Bronchial epithelial cell (primary cell): ENCODE results near the gene NLRC5. TPM values are rescaled to one million over a fixed set of nuclear protein-coding genes. Genes with fewer than 3 reads are reported as not detected.

Source experiments
- DNase-seq: peaks from one replicate; pipeline ENCODE4 v3.0.0-alpha.2; 2010; ENCODE audit warnings: low read depth
- FAIRE-seq: peaks from 2 replicates; lab custom pipeline; 2011; peaks lifted over from hg19 to GRCh38; lab: Jason Lieb, UNC
- H3K27me3 ChIP-seq: 2 replicates; pipeline ENCODE4 v1.5.1; 2011; ENCODE audit warnings: low read length; ENCODE audit not compliant: control insufficient read depth, insufficient read depth
- H3K36me3 ChIP-seq: 2 replicates; pipeline ENCODE4 v1.5.1; 2011; ENCODE audit warnings: low read length; ENCODE audit not compliant: control insufficient read depth, insufficient read depth
- H3K4me3 ChIP-seq: 2 replicates; pipeline ENCODE4 v1.5.1; 2011; ENCODE audit warnings: mild to moderate bottlenecking, low read depth, low read length, control low read depth
- total RNA-seq: library from RNA; depleted of rRNA; stranded (reverse); fragments of >200 nt; gene quantifications from 2 replicates; pipeline ENCODE4 v1.2.1, GENCODE V29; 2014
- TF ChIP-seq, protein P1 (sequence below): IDR thresholded peaks from 2 replicates; pipeline ENCODE4 v1.5.1; 2011; ENCODE audit warnings: mild to moderate bottlenecking, moderate library complexity, low read length, control low read depth, inconsistent platforms; ENCODE audit not compliant: insufficient read depth, severe bottlenecking

Gene NLRC5
- total RNA-seq, 1 donor from 2014 or later: 2.1 TPM

- no peak for FAIRE-seq
- H3K36me3 ChIP-seq: no peaks in the 10 kb centered on the region
- H3K4me3 ChIP-seq: no peak overlapping the region
- DNase-seq: peak; percentile 51
- TF ChIP-seq, protein P1, sequence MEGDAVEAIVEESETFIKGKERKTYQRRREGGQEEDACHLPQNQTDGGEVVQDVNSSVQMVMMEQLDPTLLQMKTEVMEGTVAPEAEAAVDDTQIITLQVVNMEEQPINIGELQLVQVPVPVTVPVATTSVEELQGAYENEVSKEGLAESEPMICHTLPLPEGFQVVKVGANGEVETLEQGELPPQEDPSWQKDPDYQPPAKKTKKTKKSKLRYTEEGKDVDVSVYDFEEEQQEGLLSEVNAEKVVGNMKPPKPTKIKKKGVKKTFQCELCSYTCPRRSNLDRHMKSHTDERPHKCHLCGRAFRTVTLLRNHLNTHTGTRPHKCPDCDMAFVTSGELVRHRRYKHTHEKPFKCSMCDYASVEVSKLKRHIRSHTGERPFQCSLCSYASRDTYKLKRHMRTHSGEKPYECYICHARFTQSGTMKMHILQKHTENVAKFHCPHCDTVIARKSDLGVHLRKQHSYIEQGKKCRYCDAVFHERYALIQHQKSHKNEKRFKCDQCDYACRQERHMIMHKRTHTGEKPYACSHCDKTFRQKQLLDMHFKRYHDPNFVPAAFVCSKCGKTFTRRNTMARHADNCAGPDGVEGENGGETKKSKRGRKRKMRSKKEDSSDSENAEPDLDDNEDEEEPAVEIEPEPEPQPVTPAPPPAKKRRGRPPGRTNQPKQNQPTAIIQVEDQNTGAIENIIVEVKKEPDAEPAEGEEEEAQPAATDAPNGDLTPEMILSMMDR: peak; percentile 80
- H3K27me3 ChIP-seq: no peaks in the 10 kb centered on the region
These were observed 24.9 kb upstream of the NLRC5 start for GRCh38 chr16:56964243-56965148.

GRCh38 chr16:56965149-56966092 lies 23.9 kb upstream of the NLRC5 start:
- TF ChIP-seq, protein P1: no peak
- FAIRE-seq (no peak), DNase-seq (no peak)
- no peaks in the 10 kb centered on the region for H3K27me3 ChIP-seq
- H3K36me3 ChIP-seq: no peaks in the 10 kb centered on the region
- no peak overlapping the region for H3K4me3 ChIP-seq

DNA sequence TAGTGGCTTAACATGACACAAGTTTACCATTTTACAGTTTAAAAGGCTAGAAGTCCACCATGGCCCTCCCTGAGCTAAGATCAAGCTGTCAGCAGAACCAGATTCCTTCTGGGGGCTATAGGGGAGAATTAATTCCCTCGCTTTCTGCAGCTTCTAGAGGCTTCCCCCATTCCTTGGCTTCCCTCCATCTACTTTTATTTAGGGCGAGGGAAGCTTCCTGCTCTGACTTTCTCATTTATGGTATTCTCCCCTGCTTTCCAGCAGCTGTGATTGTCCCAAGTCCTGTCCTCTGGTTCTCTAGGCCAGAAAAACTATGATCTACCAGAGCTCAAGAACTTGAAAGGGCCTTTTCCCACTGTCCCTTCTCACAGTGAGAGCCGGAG lies 23.3 kb upstream of the NLRC5 start:
- FAIRE-seq (no peak), DNase-seq (no peak)
- Histone ChIP-seq H3K27me3 (peaks cover 3% of the 10 kb centered on the region), H3K4me3 (no peak overlapping the region), H3K36me3 (no peaks in the 10 kb centered on the region)
- TF ChIP-seq, protein P1: no peak

DNA sequence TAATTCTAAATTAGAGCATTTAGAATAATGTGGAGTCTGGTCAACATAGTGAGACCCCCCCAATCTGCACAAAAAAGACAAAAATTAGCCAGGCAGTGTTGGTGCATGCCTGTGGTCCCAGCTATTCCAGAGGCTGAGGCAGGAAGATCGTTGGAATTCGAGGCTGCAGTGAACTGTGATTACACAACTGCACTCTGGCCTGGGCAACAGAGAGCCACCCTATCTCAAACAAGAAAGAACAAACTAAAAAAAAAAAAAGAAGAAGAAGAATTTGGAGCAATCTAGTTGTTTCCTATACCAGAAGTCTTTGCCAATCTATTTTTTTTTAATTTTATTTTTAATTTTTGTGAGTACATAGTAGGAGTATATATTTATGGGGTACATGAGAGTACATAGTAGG lies 21.6 kb upstream of the NLRC5 start:
- FAIRE-seq (no peak), DNase-seq (no peak)
- Histone ChIP-seq H3K27me3 (peaks cover 6% of the 10 kb centered on the region), H3K36me3 (no peaks in the 10 kb centered on the region), H3K4me3 (no peak overlapping the region)
- TF ChIP-seq, protein P1: no peak

DNA sequence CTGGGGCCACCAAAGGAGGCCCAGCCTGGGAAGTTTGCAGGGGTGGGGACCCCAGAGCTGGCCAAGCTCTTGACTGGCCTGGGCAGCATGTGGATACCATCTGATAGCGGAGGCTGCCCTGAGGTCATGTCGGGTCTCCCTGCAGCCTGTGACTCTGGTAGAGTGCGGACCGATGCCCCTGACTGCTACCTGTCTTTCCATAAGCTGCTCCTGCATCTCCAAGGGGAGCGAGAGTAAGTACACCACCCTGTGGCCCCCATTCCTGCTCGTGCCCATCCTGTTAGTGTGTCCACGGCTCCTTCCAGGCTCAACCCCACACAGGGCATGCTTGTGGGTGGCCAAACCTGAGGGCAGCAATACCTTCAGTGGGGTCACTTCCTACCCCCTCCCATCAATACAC lies 19.6 kb upstream of the NLRC5 start:
- H3K36me3 ChIP-seq: no peaks in the 10 kb centered on the region
- DNase-seq (no peak), FAIRE-seq (no peak)
- TF ChIP-seq, protein P1: no peak
- H3K27me3 ChIP-seq: peaks cover 6% of the 10 kb centered on the region
- H3K4me3 ChIP-seq: no peak overlapping the region
